Uterus (tissue), 2 donors: Measurements from ENCODE around the gene OSBPL8.

ENCODE experiments used
- CTCF ChIP-seq, 4 experiments: fragments of 200-600 bp in 2 of 4; fragments of 450-650 bp in 2 of 4; sonication (generic) in 2 of 4; IDR thresholded peaks; one replicate each; pipeline ENCODE4 v1.5.1; 2016 to 2019; ENCODE audit warnings: antibody characterized with exemption in 4 of 4, mild to moderate bottlenecking in 2 of 4, moderate library complexity in 1 of 4
- POLR2A ChIP-seq, 2 donors: fragments of 450-650 bp; IDR thresholded peaks; one replicate each; pipeline ENCODE4 v1.6.1; 2016; ENCODE audit warnings: antibody characterized with exemption in 2 of 2, mild to moderate bottlenecking in 1 of 2, moderate library complexity in 1 of 2

- no peak for TF ChIP-seq CTCF (IDR thresholded peaks at IDR 0.05)
- TF ChIP-seq POLR2A (IDR thresholded peaks at IDR 0.05): no peak
Observed at GRCh38 chr12:76449016-76449415, 110.6 kb downstream of the OSBPL8 start.
